C4-2B (cell line): ENCODE results near the gene ABLIM3.

Experiments
- ZFX ChIP-seq: fragments of 450-650 bp; IDR thresholded peaks from 2 replicates; pipeline ENCODE4 v1.6.1; 2017
- TF ChIP-seq, protein P1 (sequence below): fragments of 450-650 bp; conservative IDR thresholded peaks from 2 replicates; pipeline ENCODE4 v1.5.1; 2017; ENCODE audit warnings: mild to moderate bottlenecking

DNA sequence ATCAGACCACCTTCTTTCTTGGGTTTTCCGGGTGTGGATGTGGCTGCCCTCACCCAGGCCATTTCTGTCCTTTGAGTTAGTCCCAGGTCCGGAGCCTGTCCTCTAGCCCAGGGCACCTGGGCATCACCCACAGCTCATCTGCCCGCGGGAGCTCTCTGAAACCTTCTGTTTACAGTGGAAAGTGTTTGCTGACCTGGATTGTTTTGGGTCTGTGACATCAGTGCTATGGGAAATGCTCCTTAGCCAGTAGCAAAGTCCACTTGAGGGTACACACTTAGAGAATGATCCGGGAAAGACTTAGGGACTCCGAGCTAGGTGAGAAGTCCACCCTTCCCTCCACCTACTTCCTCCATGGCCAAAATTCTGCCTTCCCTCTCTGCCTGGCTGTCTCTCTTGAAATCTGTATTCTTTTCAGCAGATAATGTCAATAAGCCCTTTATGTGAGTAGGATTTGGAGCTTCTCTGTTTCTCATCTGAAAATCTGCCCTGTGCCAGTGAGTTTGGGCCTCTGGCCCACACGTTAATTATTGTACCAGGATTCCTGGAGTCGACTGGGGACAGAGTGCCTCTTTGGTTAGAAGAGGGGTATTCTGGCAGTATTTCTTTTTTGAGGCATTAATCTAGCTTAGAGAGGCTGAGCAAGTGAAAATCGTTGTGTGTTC lies 19.9 kb downstream of the ABLIM3 start:
- TF ChIP-seq, protein P1, sequence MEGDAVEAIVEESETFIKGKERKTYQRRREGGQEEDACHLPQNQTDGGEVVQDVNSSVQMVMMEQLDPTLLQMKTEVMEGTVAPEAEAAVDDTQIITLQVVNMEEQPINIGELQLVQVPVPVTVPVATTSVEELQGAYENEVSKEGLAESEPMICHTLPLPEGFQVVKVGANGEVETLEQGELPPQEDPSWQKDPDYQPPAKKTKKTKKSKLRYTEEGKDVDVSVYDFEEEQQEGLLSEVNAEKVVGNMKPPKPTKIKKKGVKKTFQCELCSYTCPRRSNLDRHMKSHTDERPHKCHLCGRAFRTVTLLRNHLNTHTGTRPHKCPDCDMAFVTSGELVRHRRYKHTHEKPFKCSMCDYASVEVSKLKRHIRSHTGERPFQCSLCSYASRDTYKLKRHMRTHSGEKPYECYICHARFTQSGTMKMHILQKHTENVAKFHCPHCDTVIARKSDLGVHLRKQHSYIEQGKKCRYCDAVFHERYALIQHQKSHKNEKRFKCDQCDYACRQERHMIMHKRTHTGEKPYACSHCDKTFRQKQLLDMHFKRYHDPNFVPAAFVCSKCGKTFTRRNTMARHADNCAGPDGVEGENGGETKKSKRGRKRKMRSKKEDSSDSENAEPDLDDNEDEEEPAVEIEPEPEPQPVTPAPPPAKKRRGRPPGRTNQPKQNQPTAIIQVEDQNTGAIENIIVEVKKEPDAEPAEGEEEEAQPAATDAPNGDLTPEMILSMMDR, result no peak
- no peak for TF ChIP-seq ZFX
